ENCODE data around the gene ACP2.

GRCh38 chr11:47235163-47235562, 13.5 kb downstream of the ACP2 start:
- TF ChIP-seq CTCF (IDR thresholded peaks at IDR 0.05) (no peak), POLR2AphosphoS5 (IDR thresholded peaks at IDR 0.05; ENCODE audit: insufficient read depth in 1 of 2, low read depth in 1 of 2) (no peak), POLR2A (IDR thresholded peaks at IDR 0.05) (no peak)
